Measurements from ENCODE around the gene BCL2L14.

Gene BCL2L14

GRCh38 chr12:12147111-12147510, 76.4 kb downstream of the BCL2L14 start:
- DNase-seq (ENCODE audit: low read depth, low spot score) = no peak
- no peak overlapping the region for H3K4me3 ChIP-seq (ENCODE audit: low read length)

All from Jurkat, Clone E6-1 (cell line).